OCI-LY1 (cell line): ENCODE results near the gene PIANP.

Experiments used
- H2AFZ ChIP-seq: fragments of 200-600 bp; sonication (generic), shearing (Covaris generic); 2 replicates; pipeline ENCODE4 v1.6.0; 2014; ENCODE audit warnings: antibody characterized with exemption, mild to moderate bottlenecking, low read length
- H3F3A ChIP-seq: fragments of 200-600 bp; sonication (generic), shearing (Covaris generic); 2 replicates; pipeline ENCODE4 v1.6.0; 2014; ENCODE audit warnings: mild to moderate bottlenecking, antibody characterized with exemption, low read length, moderate library complexity; ENCODE audit not compliant: insufficient read depth
- H3K27ac ChIP-seq: fragments of 200-600 bp; sonication (generic); 2 replicates; pipeline ENCODE4 v1.5.1; 2014; ENCODE audit warnings: low read length, mixed run types, mild to moderate bottlenecking, low read depth; ENCODE audit not compliant: poor library complexity, severe bottlenecking
- H3K27me3 ChIP-seq: fragments of 200-600 bp; sonication (generic); 2 replicates; pipeline ENCODE4 v1.6.0; 2014; ENCODE audit warnings: antibody characterized with exemption, mild to moderate bottlenecking, low read length, moderate library complexity; ENCODE audit not compliant: insufficient read depth
- H3K36me3 ChIP-seq: fragments of 200-600 bp; sonication (generic); 2 replicates; pipeline ENCODE4 v1.6.1; 2014; ENCODE audit warnings: mild to moderate bottlenecking, antibody characterized with exemption, low read length, moderate library complexity, mixed read lengths; ENCODE audit not compliant: insufficient read depth
- H3K4me1 ChIP-seq: fragments of 200-600 bp; sonication (generic); 2 replicates; pipeline ENCODE4 v1.5.1; 2014; ENCODE audit warnings: mild to moderate bottlenecking, low read length, moderate library complexity; ENCODE audit not compliant: insufficient read depth, severe bottlenecking
- H3K4me2 ChIP-seq: fragments of 200-600 bp; sonication (generic), shearing (Covaris generic); 2 replicates; pipeline ENCODE4 v1.6.1; 2014; ENCODE audit warnings: low read length
- H3K4me3 ChIP-seq: fragments of 200-600 bp; sonication (generic); 2 replicates; pipeline ENCODE4 v1.5.1; 2014; ENCODE audit warnings: low read length, low read depth, mild to moderate bottlenecking, mixed read lengths; ENCODE audit not compliant: poor library complexity, severe bottlenecking
- H3K79me2 ChIP-seq: fragments of 200-600 bp; shearing (Covaris generic); 2 replicates; pipeline ENCODE4 v1.6.1; 2016; ENCODE audit warnings: mixed run types, low read length, mixed read lengths; ENCODE audit not compliant: insufficient read depth
- H3K9ac ChIP-seq: fragments of 200-600 bp; sonication (generic), shearing (Covaris generic); 2 replicates; pipeline ENCODE4 v1.6.1; 2014; ENCODE audit warnings: mild to moderate bottlenecking, low read length, mixed read lengths
- H3K9me2 ChIP-seq: fragments of 200-600 bp; sonication (generic), shearing (Covaris generic); 2 replicates; pipeline ENCODE4 v1.6.1; 2014; ENCODE audit warnings: low read depth, mild to moderate bottlenecking, low read length, mixed read lengths
- H3K9me3 ChIP-seq: fragments of 200-600 bp; shearing (Covaris generic); 2 replicates; pipeline ENCODE4 v1.6.1; 2014; ENCODE audit warnings: low read length, mixed read lengths
- H4K20me1 ChIP-seq: fragments of 200-600 bp; sonication (generic), shearing (Covaris generic); 2 replicates; pipeline ENCODE4 v1.6.0; 2016; ENCODE audit warnings: mild to moderate bottlenecking, low read length; ENCODE audit not compliant: insufficient read depth
- EZH2 ChIP-seq: fragments of 200-600 bp; sonication (generic), shearing (Covaris generic); IDR thresholded peaks from 2 replicates; pipeline ENCODE4 v1.8.0; 2017; ENCODE audit warnings: borderline replicate concordance, mixed run types, mild to moderate bottlenecking, antibody characterized with exemption, low read length, moderate library complexity, mixed read lengths
- TF ChIP-seq, protein P1 (sequence below): fragments of 200-600 bp; sonication (generic), shearing (Covaris generic); IDR thresholded peaks from 2 replicates; pipeline ENCODE4 v1.5.1; 2017; ENCODE audit warnings: mild to moderate bottlenecking, antibody characterized with exemption, low read length, moderate library complexity, mixed read lengths

PIANP gene, protein sequence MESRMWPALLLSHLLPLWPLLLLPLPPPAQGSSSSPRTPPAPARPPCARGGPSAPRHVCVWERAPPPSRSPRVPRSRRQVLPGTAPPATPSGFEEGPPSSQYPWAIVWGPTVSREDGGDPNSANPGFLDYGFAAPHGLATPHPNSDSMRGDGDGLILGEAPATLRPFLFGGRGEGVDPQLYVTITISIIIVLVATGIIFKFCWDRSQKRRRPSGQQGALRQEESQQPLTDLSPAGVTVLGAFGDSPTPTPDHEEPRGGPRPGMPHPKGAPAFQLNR

DNA sequence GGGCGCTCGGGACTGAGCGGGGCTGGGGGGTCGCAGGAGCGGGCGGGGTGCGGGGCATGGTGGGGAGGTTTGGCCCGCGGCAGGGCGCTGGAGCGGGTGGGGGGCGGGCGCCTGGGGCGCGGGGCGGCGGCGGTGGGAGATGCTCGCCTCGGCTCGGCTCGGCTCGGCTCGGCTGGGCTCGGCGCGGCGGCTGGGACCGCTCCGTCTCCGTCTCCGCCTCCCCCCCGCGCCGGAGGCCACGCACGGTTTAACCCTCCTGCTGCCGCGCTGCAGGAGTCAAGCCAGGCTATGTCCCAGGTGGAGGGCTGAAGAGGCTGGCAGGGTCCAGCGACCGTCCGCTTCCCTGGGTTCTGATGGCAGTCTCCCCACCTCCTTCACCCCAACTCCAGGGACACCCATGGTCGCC, at the start of gene PIANP:
Gene PIANP (minus strand): TSS at position 170 of the 406 bp plus-strand sequence. CDS start 2,754 bp downstream, outside the sequence.
- H3K9me2 ChIP-seq: no peaks in the 10 kb centered on the region
- peaks cover 20% of the 10 kb centered on the region; the same call in 1 of the 2 replicates for H3K27me3 ChIP-seq
- TF ChIP-seq, protein P1, sequence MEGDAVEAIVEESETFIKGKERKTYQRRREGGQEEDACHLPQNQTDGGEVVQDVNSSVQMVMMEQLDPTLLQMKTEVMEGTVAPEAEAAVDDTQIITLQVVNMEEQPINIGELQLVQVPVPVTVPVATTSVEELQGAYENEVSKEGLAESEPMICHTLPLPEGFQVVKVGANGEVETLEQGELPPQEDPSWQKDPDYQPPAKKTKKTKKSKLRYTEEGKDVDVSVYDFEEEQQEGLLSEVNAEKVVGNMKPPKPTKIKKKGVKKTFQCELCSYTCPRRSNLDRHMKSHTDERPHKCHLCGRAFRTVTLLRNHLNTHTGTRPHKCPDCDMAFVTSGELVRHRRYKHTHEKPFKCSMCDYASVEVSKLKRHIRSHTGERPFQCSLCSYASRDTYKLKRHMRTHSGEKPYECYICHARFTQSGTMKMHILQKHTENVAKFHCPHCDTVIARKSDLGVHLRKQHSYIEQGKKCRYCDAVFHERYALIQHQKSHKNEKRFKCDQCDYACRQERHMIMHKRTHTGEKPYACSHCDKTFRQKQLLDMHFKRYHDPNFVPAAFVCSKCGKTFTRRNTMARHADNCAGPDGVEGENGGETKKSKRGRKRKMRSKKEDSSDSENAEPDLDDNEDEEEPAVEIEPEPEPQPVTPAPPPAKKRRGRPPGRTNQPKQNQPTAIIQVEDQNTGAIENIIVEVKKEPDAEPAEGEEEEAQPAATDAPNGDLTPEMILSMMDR: no peak
- no peak for TF ChIP-seq EZH2
- H3K9ac ChIP-seq: peak within 1 kb of the TSS; percentile 29; the same call in 1 of the 2 replicates
- H3K79me2 ChIP-seq: no peaks in the 10 kb centered on the region
- H3K4me2 ChIP-seq: peak within 1 kb of the TSS; percentile 67
- H3K36me3 ChIP-seq: no peaks in the 10 kb centered on the region
- H2AFZ ChIP-seq: no peak within 1 kb of the TSS
- H3F3A ChIP-seq: no peaks in the 10 kb centered on the region
- peaks cover 35% of the 10 kb centered on the region for H3K4me1 ChIP-seq
- no peak within 1 kb of the TSS for H3K27ac ChIP-seq
- H4K20me1 ChIP-seq: no peaks in the 10 kb centered on the region
- H3K9me3 ChIP-seq: no peaks in the 10 kb centered on the region
- peak within 1 kb of the TSS; percentile 50 for H3K4me3 ChIP-seq

DNA sequence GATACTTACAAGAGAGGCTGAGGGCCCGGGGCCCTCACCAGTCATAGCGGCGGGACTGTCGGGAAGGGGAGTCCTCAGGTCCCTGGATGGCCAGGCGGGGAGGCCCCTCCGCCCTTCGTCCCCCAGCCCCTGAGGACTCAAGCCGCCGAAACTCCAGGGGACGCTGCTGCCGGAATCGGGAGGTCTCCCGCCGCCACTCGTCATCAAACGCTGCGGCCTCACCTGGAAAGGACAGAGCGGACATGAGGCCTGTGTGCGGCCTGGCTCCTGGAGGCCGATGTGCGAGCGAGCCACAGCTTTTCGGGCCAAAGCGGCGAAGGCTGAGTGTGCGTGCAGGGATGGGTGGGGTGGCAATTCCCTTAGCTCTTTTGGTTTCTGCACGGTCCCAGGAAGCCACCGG, 48.1 kb upstream of the PIANP start:
- peaks cover 53% of the 10 kb centered on the region for H3K36me3 ChIP-seq
- no peaks in the 10 kb centered on the region for H4K20me1 ChIP-seq
- TF ChIP-seq, protein P1: no peak
- no peak for TF ChIP-seq EZH2
- H3K9me3 ChIP-seq: peaks cover 3% of the 10 kb centered on the region; the same call in 1 of the 2 replicates
- H3K4me3 ChIP-seq: no peak overlapping the region
- H3K27me3 ChIP-seq: no peaks in the 10 kb centered on the region
- H3K9ac ChIP-seq: no peak overlapping the region
- peaks cover 18% of the 10 kb centered on the region for H3K4me1 ChIP-seq
- H3K4me2 ChIP-seq: no peak overlapping the region
- no peaks in the 10 kb centered on the region for H3K79me2 ChIP-seq
- H3F3A ChIP-seq: no peaks in the 10 kb centered on the region
- H2AFZ ChIP-seq: no peak overlapping the region
- H3K9me2 ChIP-seq: no peaks in the 10 kb centered on the region
- no peak overlapping the region for H3K27ac ChIP-seq

DNA sequence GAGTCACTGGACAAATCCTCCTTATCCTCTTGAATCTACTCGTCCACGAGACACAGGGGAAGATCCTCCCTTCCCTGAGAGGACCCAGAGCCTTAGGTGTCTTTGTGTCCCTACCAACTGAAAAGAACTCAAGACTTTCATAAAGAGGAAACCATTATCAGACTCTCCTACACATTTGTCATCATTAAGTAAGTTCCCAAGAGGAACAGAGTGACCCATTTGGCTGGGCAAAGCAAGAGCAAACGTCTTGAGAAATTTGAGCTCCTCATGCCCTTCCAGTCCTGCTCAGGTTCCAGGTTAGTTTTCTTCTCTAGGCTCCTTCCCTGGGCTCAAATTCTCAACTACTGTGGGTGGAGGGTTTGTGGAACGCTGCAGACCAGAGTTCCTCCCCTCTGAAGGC, 46.6 kb upstream of the PIANP start:
- H3K27ac ChIP-seq: no peak overlapping the region
- no peaks in the 10 kb centered on the region for H3K79me2 ChIP-seq
- no peaks in the 10 kb centered on the region for H3F3A ChIP-seq
- TF ChIP-seq, protein P1: no peak
- TF ChIP-seq EZH2: no peak
- peaks cover 59% of the 10 kb centered on the region for H3K36me3 ChIP-seq
- H3K27me3 ChIP-seq: no peaks in the 10 kb centered on the region
- H3K9me3 ChIP-seq: peaks cover 9% of the 10 kb centered on the region; the same call in 1 of the 2 replicates
- H3K4me1 ChIP-seq: peaks cover 16% of the 10 kb centered on the region
- no peak overlapping the region for H2AFZ ChIP-seq
- no peaks in the 10 kb centered on the region for H4K20me1 ChIP-seq
- H3K9me2 ChIP-seq: no peaks in the 10 kb centered on the region
- H3K4me3 ChIP-seq: no peak overlapping the region
- no peak overlapping the region for H3K9ac ChIP-seq
- no peak overlapping the region for H3K4me2 ChIP-seq
